Measurements from ENCODE around the gene TSC22D3.
A peak's percentile ranks its signal among the peaks of the same experiment; 100 is the strongest.
"Not testable (repeated sequence)": the region's sequence is repeated elsewhere in the genome, so short reads cannot be mapped to it uniquely, and the experiment has no call there.

TSC22D3 gene

GRCh38 chrX:107775734-107776511, at the start of gene TSC22D3:
Gene TSC22D3 (minus strand): TSS chrX:107775787. CDS start chrX:107775419, 368 bp downstream.
- H3K36me3 Mint-ChIP-seq: no peaks in the 10 kb centered on the region
- no peak within 1 kb of the TSS for H3K27ac Mint-ChIP-seq
- no peaks in the 10 kb centered on the region for H3K9me3 Mint-ChIP-seq
- peaks cover 11% of the 10 kb centered on the region for H3K4me1 Mint-ChIP-seq
- H3K27me3 Mint-ChIP-seq: peaks cover 35% of the 10 kb centered on the region
- DNase-seq: peak; percentile 71
- H3K4me3 Mint-ChIP-seq: peak within 1 kb of the TSS; percentile 81
- CTCF ChIA-PET: interaction anchor here (0.7 to 7.1 kb wide), 10 partner anchors 9 to 147 kb away, joined by 3 to 134 read pairs (median 8); partner anchors contain the start of gene PRPS1

GRCh38 chrX:107823456-107823855, 47.9 kb upstream of the TSC22D3 start:
- H3K27me3 Mint-ChIP-seq: peaks cover 16% of the 10 kb centered on the region
- no peak overlapping the region for H3K4me3 Mint-ChIP-seq
- CTCF ChIA-PET: no interaction called here
- H3K4me1 Mint-ChIP-seq: peaks cover 23% of the 10 kb centered on the region
- H3K36me3 Mint-ChIP-seq: no peaks in the 10 kb centered on the region
- H3K9me3 Mint-ChIP-seq: peaks cover 6% of the 10 kb centered on the region
- no peak for DNase-seq
- no peak overlapping the region for H3K27ac Mint-ChIP-seq

- CTCF ChIA-PET: no interaction called here
- Mint-ChIP-seq H3K9me3 (peaks cover 6% of the 10 kb centered on the region), H3K27me3 (peaks cover 16% of the 10 kb centered on the region), H3K36me3 (no peaks in the 10 kb centered on the region), H3K27ac (no peak overlapping the region), H3K4me1 (peaks cover 23% of the 10 kb centered on the region), H3K4me3 (no peak overlapping the region)
- no peak for DNase-seq
Measured at GRCh38 chrX:107823042-107823441, 47.5 kb upstream of the TSC22D3 start.

GRCh38 chrX:107818900-107819521, 43.4 kb upstream of the TSC22D3 start:
- Mint-ChIP-seq H3K4me1 (no peaks in the 10 kb centered on the region), H3K9me3 (peaks cover 6% of the 10 kb centered on the region), H3K27me3 (no peaks in the 10 kb centered on the region), H3K27ac (no peak overlapping the region), H3K4me3 (no peak overlapping the region), H3K36me3 (no peaks in the 10 kb centered on the region)
- no peak for DNase-seq
- CTCF ChIA-PET: no interaction called here

GRCh38 chrX:107810053-107810452, 34.5 kb upstream of the TSC22D3 start:
- H3K9me3 Mint-ChIP-seq, H3K27ac Mint-ChIP-seq, H3K27me3 Mint-ChIP-seq, H3K36me3 Mint-ChIP-seq, DNase-seq, H3K4me1 Mint-ChIP-seq, CTCF ChIA-PET, H3K4me3 Mint-ChIP-seq: not testable (repeated sequence)

GRCh38 chrX:107805179-107805578, 29.6 kb upstream of the TSC22D3 start:
- Mint-ChIP-seq H3K36me3 (no peaks in the 10 kb centered on the region), H3K9me3 (no peaks in the 10 kb centered on the region), H3K27ac (no peak overlapping the region), H3K4me1 (no peaks in the 10 kb centered on the region), H3K27me3 (no peaks in the 10 kb centered on the region), H3K4me3 (no peak overlapping the region)
- DNase-seq: no peak
- CTCF ChIA-PET: no interaction called here

- no peak overlapping the region for H3K4me3 Mint-ChIP-seq
- H3K27ac Mint-ChIP-seq: no peak overlapping the region
- CTCF ChIA-PET: no interaction called here
- no peaks in the 10 kb centered on the region for H3K4me1 Mint-ChIP-seq
- no peaks in the 10 kb centered on the region for H3K36me3 Mint-ChIP-seq
- H3K27me3 Mint-ChIP-seq: no peaks in the 10 kb centered on the region
- no peak for DNase-seq
- no peaks in the 10 kb centered on the region for H3K9me3 Mint-ChIP-seq
Measured at GRCh38 chrX:107804427-107804826, 28.8 kb upstream of the TSC22D3 start.

- Mint-ChIP-seq H3K27me3 (peaks cover 10% of the 10 kb centered on the region), H3K4me1 (no peaks in the 10 kb centered on the region), H3K36me3 (no peaks in the 10 kb centered on the region), H3K9me3 (no peaks in the 10 kb centered on the region), H3K4me3 (no peak overlapping the region), H3K27ac (no peak overlapping the region)
- CTCF ChIA-PET: interaction anchor here (1.2 kb wide), 1 partner anchor 11 kb away, joined by 3 read pairs; the partner anchor contains the start of gene NCBP2L
- no peak for DNase-seq
Measured at GRCh38 chrX:107787827-107788226, 12.2 kb upstream of the TSC22D3 start.

- CTCF ChIA-PET: interaction anchor here (1.1 to 7.1 kb wide), 2 partner anchors 111 to 123 kb away, joined by 3 to 134 read pairs; no protein-coding TSS in a partner anchor
- H3K27me3 Mint-ChIP-seq: peaks cover 26% of the 10 kb centered on the region
- no peak overlapping the region for H3K4me3 Mint-ChIP-seq
- H3K36me3 Mint-ChIP-seq: no peaks in the 10 kb centered on the region
- H3K9me3 Mint-ChIP-seq: no peaks in the 10 kb centered on the region
- no peak overlapping the region for H3K27ac Mint-ChIP-seq
- DNase-seq: no peak
- H3K4me1 Mint-ChIP-seq: peaks cover 11% of the 10 kb centered on the region
Measured at GRCh38 chrX:107780525-107780924, 4.9 kb upstream of the TSC22D3 start.

GRCh38 chrX:107777536-107777832, 1.9 kb upstream of the TSC22D3 start, which contains the start of gene NCBP2L:
Gene NCBP2L (plus strand): TSS chrX:107777733. CDS start chrX:107794221, 16,488 bp downstream.
- no peaks in the 10 kb centered on the region for H3K36me3 Mint-ChIP-seq
- peak within 1 kb of the TSS; percentile 81 for H3K4me3 Mint-ChIP-seq
- no peak for DNase-seq
- H3K27me3 Mint-ChIP-seq: peaks cover 35% of the 10 kb centered on the region
- no peak within 1 kb of the TSS for H3K27ac Mint-ChIP-seq
- peaks cover 11% of the 10 kb centered on the region for H3K4me1 Mint-ChIP-seq
- no peaks in the 10 kb centered on the region for H3K9me3 Mint-ChIP-seq
- CTCF ChIA-PET: interaction anchor here (0.7 to 7.1 kb wide), 14 partner anchors 10 to 235 kb away, joined by 3 to 134 read pairs (median 5); partner anchors contain the start of gene PRPS1

GRCh38 chrX:107776649-107777535, 1.3 kb upstream of the TSC22D3 start:
- H3K27ac Mint-ChIP-seq: no peak overlapping the region
- peaks cover 35% of the 10 kb centered on the region for H3K27me3 Mint-ChIP-seq
- no peaks in the 10 kb centered on the region for H3K9me3 Mint-ChIP-seq
- CTCF ChIA-PET: interaction anchor here (0.7 to 7.1 kb wide), 17 partner anchors 9 to 234 kb away, joined by 3 to 134 read pairs (median 6); partner anchors contain the start of gene PRPS1
- peaks cover 11% of the 10 kb centered on the region for H3K4me1 Mint-ChIP-seq
- H3K36me3 Mint-ChIP-seq: no peaks in the 10 kb centered on the region
- peak; percentile 81 for DNase-seq
- H3K4me3 Mint-ChIP-seq: peak overlapping the region; percentile 81

- H3K36me3 Mint-ChIP-seq: no peaks in the 10 kb centered on the region
- CTCF ChIA-PET: interaction anchor here (1.0 to 7.1 kb wide), 8 partner anchors 8 to 237 kb away, joined by 4 to 134 read pairs (median 8); no protein-coding TSS in a partner anchor
- H3K4me3 Mint-ChIP-seq: peak overlapping the region; percentile 81
- peaks cover 11% of the 10 kb centered on the region for H3K4me1 Mint-ChIP-seq
- no peaks in the 10 kb centered on the region for H3K9me3 Mint-ChIP-seq
- no peak overlapping the region for H3K27ac Mint-ChIP-seq
- no peak for DNase-seq
- peaks cover 35% of the 10 kb centered on the region for H3K27me3 Mint-ChIP-seq
Measured at GRCh38 chrX:107775000-107775733, 420 bp downstream of the TSC22D3 start.

GRCh38 chrX:107773906-107774435, 1.6 kb downstream of the TSC22D3 start:
- Mint-ChIP-seq H3K4me3 (no peak overlapping the region), H3K36me3 (no peaks in the 10 kb centered on the region), H3K4me1 (peaks cover 11% of the 10 kb centered on the region), H3K27ac (no peak overlapping the region), H3K9me3 (no peaks in the 10 kb centered on the region), H3K27me3 (peaks cover 35% of the 10 kb centered on the region)
- CTCF ChIA-PET: interaction anchor here (5.7 to 7.1 kb wide), 2 partner anchors 102 to 116 kb away, joined by 77 to 134 read pairs; no protein-coding TSS in a partner anchor
- no peak for DNase-seq

All from activated naive CD4-positive, alpha-beta T cell treated with anti-CD3 and anti-CD28 coated beads, Interleukin-2, amount 10 ng/mL, durations not matched to agents 7 days and 5 days (primary cell).